K562 (cell line): ENCODE data around the gene M6PR. TPM values are rescaled to one million over a fixed set of nuclear protein-coding genes. Genes with fewer than 3 reads are reported as not detected.

Source experiments
- ATAC-seq: fragments of 200-7000 bp; cut with Tn5 transposase; 3 replicates; pipeline ENCODE4 v1.9.1; 2020; ENCODE audit warnings: moderate library complexity
- BruUV-seq: library from RNA; stranded (reverse); fragments of 400-500 nt; replicated peaks from 2 replicates; lab custom pipeline; 2021; lab: Mats Ljungman, UMichigan
- CTCF ChIA-PET: fragments of 300-600 bp; formaldehyde crosslinking; extraction: SDS; loops from one replicate; lab custom pipeline; 2021; ENCODE audit warnings: low intra/inter-chr PET ratio; lab: Yijun Ruan, JAX
- POLR2A ChIA-PET: fragments of 300-600, 350-650 bp; sonication (Branson Sonifier 250); formaldehyde crosslinking; extraction: SDS; loops from one replicate; lab custom pipeline; 2021; ENCODE audit warnings: antibody characterized with exemption, inconsistent platforms; lab: Yijun Ruan, JAX
- DNase-seq, 4 experiments: peaks; one replicate each; pipeline versions ENCODE4 v3.0.0 to v3.0.0-alpha.2; 2011 to 2018; ENCODE audit warnings: low spot score in 3 of 4, mixed read lengths in 3 of 4; ENCODE audit errors: extremely low read depth in 1 of 4
- FAIRE-seq: peaks from 2 replicates; lab custom pipeline; 2011; peaks lifted over from hg19 to GRCh38; lab: Jason Lieb, UNC
- H2AFZ ChIP-seq: 2 replicates; pipeline ENCODE4 v1.6.0; 2011; ENCODE audit warnings: low read depth, low read length, control low read depth, inconsistent platforms
- H3K27ac ChIP-seq: fragments of 200-600 bp; 3 replicates; pipeline ENCODE4 v1.8.0; 2011; ENCODE audit warnings: low read depth, mild to moderate bottlenecking, control low read depth, inconsistent platforms, low read length, moderate library complexity, mixed read lengths; ENCODE audit errors: extremely low read depth
- H3K27me3 ChIP-seq, 2 experiments: fragments of 300-600 bp in 1 of 2; 2 replicates in 1 of 2; 3 replicates in 1 of 2; pipeline versions ENCODE4 v1.6.0 to v1.8.0; 2011; ENCODE audit warnings: inconsistent platforms in 2 of 2, low read length in 2 of 2, mild to moderate bottlenecking in 1 of 2, mixed read lengths in 1 of 2, moderate library complexity in 1 of 2; ENCODE audit not compliant: control insufficient read depth in 2 of 2, insufficient read depth in 2 of 2
- H3K36me3 ChIP-seq: fragments of 300-600 bp; 3 replicates; pipeline ENCODE4 v1.8.0; 2011; ENCODE audit warnings: mild to moderate bottlenecking, low read length, inconsistent platforms; ENCODE audit not compliant: control insufficient read depth, insufficient read depth
- H3K4me1 ChIP-seq, 2 experiments: fragments of 200-600 bp in 1 of 2; replicated peaks in 1 of 2; 2 replicates in 1 of 2; 3 replicates in 1 of 2; pipeline versions ENCODE4 v1.5.1 to v1.8.0; 2011; ENCODE audit warnings: inconsistent platforms in 2 of 2, low read length in 2 of 2, mild to moderate bottlenecking in 1 of 2, mixed read lengths in 1 of 2, moderate library complexity in 1 of 2; ENCODE audit not compliant: control insufficient read depth in 2 of 2, insufficient read depth in 2 of 2
- H3K4me2 ChIP-seq: 2 replicates; pipeline ENCODE4 v1.6.1; 2011; ENCODE audit warnings: low read length, control low read depth, inconsistent platforms, mixed read lengths; ENCODE audit not compliant: insufficient read depth
- H3K4me3 ChIP-seq: fragments of 200-600 bp; sonication (generic), shearing (Covaris generic); 2 replicates; pipeline ENCODE4 v1.5.1; 2016; ENCODE audit warnings: control low read depth, inconsistent platforms
- H3K79me2 ChIP-seq: fragments of 200-600 bp; 3 replicates; pipeline ENCODE4 v1.8.0; 2011; ENCODE audit warnings: low read length, inconsistent platforms; ENCODE audit not compliant: control insufficient read depth, insufficient read depth
- H3K9ac ChIP-seq, 2 experiments: 2 replicates each; pipeline versions ENCODE4 v1.6.0 to v1.6.1; 2011; ENCODE audit warnings: low read depth in 2 of 2, low read length in 2 of 2, control low read depth in 1 of 2, inconsistent platforms in 1 of 2, mild to moderate bottlenecking in 1 of 2, mixed read lengths in 1 of 2; ENCODE audit not compliant: insufficient read depth in 1 of 2
- H3K9me1 ChIP-seq: one replicate; pipeline ENCODE4 v1.6.0; 2011; ENCODE audit warnings: inconsistent platforms, mild to moderate bottlenecking, low read length, moderate library complexity; ENCODE audit not compliant: control insufficient read depth, insufficient read depth
- H3K9me3 ChIP-seq: replicated peaks from 2 replicates; pipeline ENCODE4 v1.5.1; 2011; ENCODE audit warnings: low read depth, low read length, inconsistent platforms; ENCODE audit not compliant: control insufficient read depth, insufficient read depth
- H4K20me1 ChIP-seq: replicated peaks from 2 replicates; pipeline ENCODE4 v1.6.1; 2011; ENCODE audit warnings: low read length, inconsistent platforms, mixed read lengths; ENCODE audit not compliant: control insufficient read depth, insufficient read depth
- CHD1 ChIP-seq: fragments of 200-600 bp; sonication (generic); IDR thresholded peaks from one replicate; pipeline ENCODE4 v1.6.1; 2012; ENCODE audit warnings: mild to moderate bottlenecking, moderate library complexity, low read length, inconsistent platforms
- CREB1 ChIP-seq, 2 experiments: sonication (generic) in 1 of 2; formaldehyde crosslinking in 1 of 2; IDR thresholded peaks; 2 replicates each; pipeline versions ENCODE4 v1.6.1 to v1.8.0; 2012 to 2022; ENCODE audit warnings: inconsistent platforms in 1 of 2, mild to moderate bottlenecking in 1 of 2, missing genetic modification reagents in 1 of 2, moderate library complexity in 1 of 2
- ERF ChIP-seq: fragments of 450-650 bp; formaldehyde crosslinking; IDR thresholded peaks from 2 replicates; pipeline ENCODE4 v1.4.0; 2020; ENCODE audit warnings: mild to moderate bottlenecking, mixed read lengths
- FOXJ2 ChIP-seq: fragments of 200-800 bp; sonication (Bioruptor generic); IDR thresholded peaks from 2 replicates; pipeline ENCODE4 v1.6.1; 2016; ENCODE audit warnings: missing genetic modification characterization, missing compliant biosample characterization
- HCFC1 ChIP-seq: IDR thresholded peaks from 2 replicates; pipeline ENCODE4 v1.6.1; 2012; ENCODE audit warnings: low read depth, low read length, improper control_type of control experiment
- HOXB6 ChIP-seq: fragments of 250-450 bp; sonication (Bioruptor Pico); IDR thresholded peaks from 2 replicates; pipeline ENCODE4 v1.5.1; 2022; ENCODE audit warnings: mild to moderate bottlenecking, borderline replicate concordance
- KLF1 ChIP-seq: fragments of 450-650 bp; IDR thresholded peaks from 2 replicates; pipeline ENCODE4 v1.6.1; 2016; ENCODE audit warnings: missing genetic modification characterization, missing compliant biosample characterization
- KLF10 ChIP-seq: fragments of 250-450 bp; sonication (Bioruptor Pico); IDR thresholded peaks from 2 replicates; pipeline ENCODE4 v1.6.1; 2021; ENCODE audit warnings: matching md5 sums
- MCM2 ChIP-seq: fragments of 450-650 bp; IDR thresholded peaks from 2 replicates; pipeline ENCODE4 v1.6.1; 2017; ENCODE audit warnings: low read depth, mild to moderate bottlenecking
- RBM22 ChIP-seq: fragments of 200-400 bp; formaldehyde crosslinking; IDR thresholded peaks from 2 replicates; pipeline ENCODE4 v1.6.1; 2018; ENCODE audit warnings: low read length, low read depth; ENCODE audit not compliant: poor library complexity, severe bottlenecking
- SRSF3 ChIP-seq: fragments of 200-400 bp; formaldehyde crosslinking; IDR thresholded peaks from 2 replicates; pipeline ENCODE4 v1.6.1; 2016; ENCODE audit warnings: mild to moderate bottlenecking, low read length, moderate library complexity; ENCODE audit not compliant: insufficient read depth
- TEAD1 ChIP-seq, 2 experiments: fragments of 450-650 bp in 1 of 2; sonication (generic) in 1 of 2; formaldehyde crosslinking; IDR thresholded peaks; 2 replicates each; pipeline versions ENCODE4 v1.4.0 to v1.8.0; 2020 to 2022; ENCODE audit warnings: mild to moderate bottlenecking in 2 of 2, missing genetic modification reagents in 1 of 2
- TEAD4 ChIP-seq, 2 experiments: sonication (generic) in 1 of 2; formaldehyde crosslinking in 1 of 2; IDR thresholded peaks; 2 replicates each; pipeline versions ENCODE4 v1.6.1 to v1.8.0; 2012 to 2022; ENCODE audit warnings: borderline replicate concordance in 1 of 2, inconsistent platforms in 1 of 2, low read length in 1 of 2, mild to moderate bottlenecking in 1 of 2, missing genetic modification reagents in 1 of 2
- ZBED1 ChIP-seq: IDR thresholded peaks from 2 replicates; pipeline ENCODE4 v1.6.1; 2014
- ZFPM2 ChIP-seq: fragments of 250-450 bp; sonication (Bioruptor Pico); IDR thresholded peaks from 2 replicates; pipeline ENCODE4 v1.5.1; 2022; ENCODE audit warnings: mild to moderate bottlenecking
- ZNF347 ChIP-seq: fragments of 450-650 bp; formaldehyde crosslinking; IDR thresholded peaks from 2 replicates; pipeline ENCODE4 v1.4.0; 2020; ENCODE audit warnings: low read depth, mild to moderate bottlenecking, moderate library complexity
- ZNF695 ChIP-seq: fragments of 450-650 bp; formaldehyde crosslinking; IDR thresholded peaks from 2 replicates; pipeline ENCODE4 v1.4.0; 2020; ENCODE audit warnings: mild to moderate bottlenecking, moderate library complexity
- WGBS: fragments of 100-300 bp; shearing (Covaris generic); methylation state at CpG from one replicate; pipeline ENCODE4 v1.1.6; 2016; ENCODE audit warnings: low coverage, mixed read lengths; ENCODE audit not compliant: insufficient coverage; ENCODE audit errors: missing lambda C conversion rate; 5-methylcytosine and 5-hydroxymethylcytosine counted together
- in situ Hi-C: fragments of 300-500 bp; cut with MboI; formaldehyde crosslinking; loops from 4 replicates; pipeline ENCODE4 v1.15.0; 2018; ENCODE audit warnings: inconsistent platforms, mixed read lengths
- intact Hi-C: fragments of 100-400 bp; cut with micrococcal nuclease; formaldehyde crosslinking; loops from 2 replicates; pipeline ENCODE4 v1.14.2; 2022
- polyA plus RNA-seq, 8 experiments: library from polyadenylated mRNA; depleted of rRNA in 4 of 8; stranded (reverse) in 5 of 8; unstranded in 3 of 8; fragments of >200 nt; fragmentation: Nextera tagmentation in 2 of 8; fragmentation: Illumina TruSeq in 1 of 8; extraction: Ambion mirVana in 2 of 8; extraction: Trizol in 1 of 8; gene quantifications; 2 replicates each; pipeline versions ENCODE4 v1.2.1 to v1.2.3, GENCODE V29; 2011 to 2014; ENCODE audit warnings: inconsistent platforms in 1 of 8, missing spikeins in 1 of 8
- total RNA-seq, 7 experiments: library from RNA; depleted of rRNA in 6 of 7; stranded (reverse); fragments of >200 nt in 6 of 7; fragmentation: Illumina TruSeq in 2 of 7; extraction: Trizol in 2 of 7; gene quantifications; 2 replicates each; pipeline versions ENCODE4 v1.2.1 to v1.2.3, GENCODE V29; 2011 to 2021; ENCODE audit warnings: low replicate concordance in 1 of 7

Gene M6PR
- total and polyA plus RNA-seq, 9 of the 15 experiments (the other 6 are each of a cell fraction or from before 2014, with no cell fraction given), result 78.6 to 159 (median 112) TPM

GRCh38 chr12:8951744-8952143, 2.3 kb upstream of the M6PR start:
- no peaks in the 10 kb centered on the region for H3K9me1 ChIP-seq
- H4K20me1 ChIP-seq, result peaks cover 8% of the 10 kb centered on the region; the same call in 1 of the 2 replicates
- peaks cover 3 to 7% of the 10 kb centered on the region in 2 experiments; a peak in 3 of 5 replicates for H3K4me1 ChIP-seq
- H3K27ac ChIP-seq, result no peak overlapping the region
- peaks cover 2% of the 10 kb centered on the region for H3K36me3 ChIP-seq
- in situ Hi-C loops, result no loop called here
- no peak overlapping the region for H3K4me3 ChIP-seq
- ChIA-PET CTCF (interaction anchor here (0.9 kb wide), 1 partner anchor 98 kb away, joined by 3 read pairs; no protein-coding TSS in a partner anchor), POLR2A (interaction anchor here (0.6 to 1.2 kb wide), 2 partner anchors 8 to 71 kb away, joined by 3 read pairs; no protein-coding TSS in a partner anchor)
- peaks cover 46% of the 10 kb centered on the region for H3K79me2 ChIP-seq
- H2AFZ ChIP-seq, result no peak overlapping the region
- BruUV-seq, result no TSS peak
- H3K9me3 ChIP-seq, result no peaks in the 10 kb centered on the region
- ATAC-seq (no peak), DNase-seq (no peak), FAIRE-seq (no peak)
- H3K9ac ChIP-seq, result no peak overlapping the region
- no peak for TF ChIP-seq ERF (CRISPR knock-in tag)
- TF ChIP-seq ZNF695 (CRISPR knock-in tag), result no peak
- no peak for TF ChIP-seq SRSF3
- no peak for TF ChIP-seq TEAD4 (IDR thresholded peaks at IDR 0.05; ENCODE audit: low read length)
- no peak for TF ChIP-seq TEAD4 (CRISPR knock-in tag; IDR thresholded peaks at IDR 0.05; ENCODE audit: borderline replicate concordance)
- TF ChIP-seq ZNF347 (CRISPR knock-in tag), result no peak
- TF ChIP-seq HCFC1, result no peak
- no peak for TF ChIP-seq HOXB6
- no peak for TF ChIP-seq KLF1 (tag)
- no peak for TF ChIP-seq FOXJ2 (tag)
- no peak for TF ChIP-seq RBM22
- no peak for TF ChIP-seq CREB1 (IDR thresholded peaks at IDR 0.05)
- TF ChIP-seq CREB1 (CRISPR knock-in tag; IDR thresholded peaks at IDR 0.05), result no peak
- no peak for TF ChIP-seq TEAD1 (CRISPR knock-in tag; IDR thresholded peaks at IDR 0.05)
- no peak for TF ChIP-seq CHD1
- no peak for TF ChIP-seq KLF10
- no peak for TF ChIP-seq ZFPM2 (CRISPR knock-in tag)
- no peak for TF ChIP-seq ZBED1
- TF ChIP-seq MCM2, result no peak
- intact Hi-C loops, result no loop called here
- no peak overlapping the region for H3K4me2 ChIP-seq
- 100% methylated on average over 1 of the region's 1 CpG for WGBS
- no peaks in the 10 kb centered on the region for H3K27me3 ChIP-seq
